Stimulated activated CD4-positive, alpha-beta T cell treated with anti-CD3 and anti-CD28 coated beads, TNF-alpha, amount 100 ng/mL, for 1 hour (primary cell): ENCODE results near the gene ZNF177.
A peak's percentile ranks its signal among the peaks of the same experiment; 100 is the strongest.

Experiments
- DNase-seq, 3 donors: peaks; one replicate each; pipeline ENCODE4 v3.0.0-alpha.2; 2020; ENCODE audit warnings: low read depth in 3 of 3, low spot score in 1 of 3

The ZNF177 gene

GRCh38 chr19:9427941-9428340, 65.1 kb downstream of the ZNF177 start:
- no peak for DNase-seq

- no peak for DNase-seq
Observed at GRCh38 chr19:9430444-9430843, 67.6 kb downstream of the ZNF177 start.

GRCh38 chr19:9431475-9431874, 68.7 kb downstream of the ZNF177 start:
- DNase-seq, result peak in 1 of 3 donors; percentile 23
